GM23338 (cell line): ENCODE data around the gene METAP1D. TPM values are rescaled to one million over a fixed set of nuclear protein-coding genes. Genes with fewer than 3 reads are reported as not detected.

Source experiments
- ATAC-seq: fragments of 200-7000 bp; cut with Tn5 transposase; 3 replicates; pipeline ENCODE4 v1.9.1; 2020
- DNase-seq: peaks from one replicate; pipeline ENCODE4 v3.0.0-alpha.2; 2015; ENCODE audit warnings: low spot score
- H2AFZ ChIP-seq: fragments of 200-600 bp; sonication (generic); 2 replicates; pipeline ENCODE4 v1.8.0; 2016; ENCODE audit warnings: antibody characterized with exemption, mild to moderate bottlenecking, moderate library complexity
- H3F3A ChIP-seq: fragments of 200-600 bp; sonication (generic); replicated peaks from 2 replicates; pipeline ENCODE4 v1.8.0; 2017; ENCODE audit warnings: antibody characterized with exemption, mixed run types, low read depth
- H3K27ac ChIP-seq: fragments of 200-600 bp; sonication (generic); 2 replicates; pipeline ENCODE4 v1.6.1; 2016; ENCODE audit warnings: low read depth
- H3K27me3 ChIP-seq: fragments of 200-600 bp; sonication (generic); 2 replicates; pipeline ENCODE4 v1.8.0; 2016; ENCODE audit warnings: mild to moderate bottlenecking, mixed run types, moderate library complexity; ENCODE audit not compliant: insufficient read depth
- H3K36me3 ChIP-seq: fragments of 200-600 bp; sonication (generic); 2 replicates; pipeline ENCODE4 v1.8.0; 2016; ENCODE audit warnings: mild to moderate bottlenecking; ENCODE audit not compliant: insufficient read depth
- H3K4me1 ChIP-seq: fragments of 200-600 bp; sonication (generic); 2 replicates; pipeline ENCODE4 v1.8.0; 2016; ENCODE audit warnings: mild to moderate bottlenecking, moderate library complexity; ENCODE audit not compliant: insufficient read depth
- H3K4me2 ChIP-seq: fragments of 200-600 bp; sonication (generic); 2 replicates; pipeline ENCODE4 v1.7.1; 2017; ENCODE audit warnings: mixed run types
- H3K4me3 ChIP-seq: fragments of 200-600 bp; sonication (generic); 2 replicates; pipeline ENCODE4 v1.6.1; 2016; ENCODE audit warnings: mixed run types
- H3K79me2 ChIP-seq: fragments of 200-600 bp; sonication (generic); replicated peaks from 2 replicates; pipeline ENCODE4 v1.8.0; 2017; ENCODE audit warnings: mild to moderate bottlenecking; ENCODE audit not compliant: insufficient read depth
- H3K9me2 ChIP-seq: fragments of 200-600 bp; sonication (generic); 2 replicates; pipeline ENCODE4 v1.8.0; 2017; ENCODE audit not compliant: insufficient read depth
- H4K20me1 ChIP-seq: fragments of 200-600 bp; sonication (generic); replicated peaks from 2 replicates; pipeline ENCODE4 v1.8.0; 2017; ENCODE audit warnings: mild to moderate bottlenecking; ENCODE audit not compliant: insufficient read depth
- H3K27ac Mint-ChIP-seq: 2 replicates; pipeline ENCODE4 v1.8.0; 2020; ENCODE audit warnings: inconsistent platforms, mild to moderate bottlenecking, moderate library complexity, mixed read lengths
- H3K27me3 Mint-ChIP-seq: 3 replicates; pipeline ENCODE4 v1.8.0; 2022; ENCODE audit warnings: low read depth, mild to moderate bottlenecking, moderate library complexity, mixed read lengths, inconsistent platforms; ENCODE audit not compliant: insufficient read depth, poor library complexity
- H3K36me3 Mint-ChIP-seq: 3 replicates; pipeline ENCODE4 v1.8.0; 2021; ENCODE audit warnings: low read depth, mild to moderate bottlenecking, inconsistent platforms, moderate library complexity, mixed read lengths
- H3K4me1 Mint-ChIP-seq: 3 replicates; pipeline ENCODE4 v1.8.0; 2020; ENCODE audit warnings: mild to moderate bottlenecking, inconsistent platforms, mixed read lengths
- H3K4me3 Mint-ChIP-seq: 3 replicates; pipeline ENCODE4 v1.8.0; 2021; ENCODE audit warnings: moderate library complexity, mild to moderate bottlenecking, inconsistent platforms, mixed read lengths
- H3K9me3 Mint-ChIP-seq: 3 replicates; pipeline ENCODE4 v1.8.0; 2020; ENCODE audit warnings: moderate library complexity, mild to moderate bottlenecking, inconsistent platforms, mixed read lengths
- CREB1 ChIP-seq: fragments of 250-450 bp; sonication (Bioruptor Pico); IDR thresholded peaks from 2 replicates; pipeline ENCODE4 v1.5.0; 2020; ENCODE audit warnings: low read depth, mild to moderate bottlenecking, moderate library complexity
- EZH2 ChIP-seq: fragments of 200-600 bp; sonication (generic); IDR thresholded peaks from one replicate; pipeline ENCODE4 v1.8.0; 2017; ENCODE audit warnings: antibody characterized with exemption, mild to moderate bottlenecking, low read depth; ENCODE audit not compliant: unreplicated experiment
- EZH2phosphoT487 ChIP-seq: fragments of 200-600 bp; sonication (generic); IDR thresholded peaks from one replicate; pipeline ENCODE4 v1.8.1; 2018; ENCODE audit warnings: antibody characterized with exemption; ENCODE audit not compliant: unreplicated experiment
- JUNB ChIP-seq: IDR thresholded peaks from one replicate; pipeline ENCODE4 v1.6.1; 2016; ENCODE audit warnings: antibody characterized with exemption; ENCODE audit not compliant: unreplicated experiment
- NANOG ChIP-seq: IDR thresholded peaks from 2 replicates; pipeline ENCODE4 v1.6.1; 2016; ENCODE audit warnings: antibody characterized with exemption, borderline replicate concordance
- POLR2AphosphoS5 ChIP-seq: IDR thresholded peaks from 2 replicates; pipeline ENCODE4 v1.6.1; 2016; ENCODE audit warnings: antibody characterized with exemption, low read depth
- STAT1 ChIP-seq: IDR thresholded peaks from one replicate; pipeline ENCODE4 v1.6.1; 2016; ENCODE audit warnings: antibody characterized with exemption; ENCODE audit not compliant: unreplicated experiment
- ZNF114 ChIP-seq: fragments of 250-450 bp; sonication (Bioruptor Pico); IDR thresholded peaks from 2 replicates; pipeline ENCODE4 v1.5.0; 2020; ENCODE audit warnings: mild to moderate bottlenecking, moderate library complexity
- ZNF331 ChIP-seq: fragments of 250-450 bp; sonication (Bioruptor Pico); IDR thresholded peaks from 2 replicates; pipeline ENCODE4 v1.5.0; 2020; ENCODE audit warnings: low read depth, mild to moderate bottlenecking, moderate library complexity
- polyA plus RNA-seq: library from polyadenylated mRNA; unstranded; fragments of >200 nt; fragmentation: Nextera tagmentation; extraction: Ambion mirVana; gene quantifications from 2 replicates; pipeline ENCODE4 v1.2.1, GENCODE V29; 2016
- total RNA-seq: library from RNA; depleted of rRNA; stranded (reverse); fragments of >200 nt; shearing (Covaris generic); gene quantifications from 2 replicates; pipeline ENCODE4 v1.2.3, GENCODE V29; 2014
- TF ChIP-seq, protein P1 (sequence below): fragments of 250-450 bp; sonication (Bioruptor Pico); IDR thresholded peaks from 2 replicates; pipeline ENCODE4 v1.5.0; 2020; ENCODE audit warnings: mild to moderate bottlenecking, moderate library complexity
- TF ChIP-seq, protein P2 (sequence below): IDR thresholded peaks from one replicate; pipeline ENCODE4 v1.6.1; 2018; ENCODE audit warnings: antibody characterized with exemption; ENCODE audit not compliant: unreplicated experiment
- TF ChIP-seq, protein P3 (sequence below): IDR thresholded peaks from 2 replicates; pipeline ENCODE4 v1.6.1; 2016; ENCODE audit warnings: antibody characterized with exemption
- TF ChIP-seq, protein P4 (sequence below), 2 experiments: fragments of 200-600 bp in 1 of 2; sonication (generic) in 1 of 2; conservative IDR thresholded peaks; 2 replicates each; pipeline versions ENCODE4 v1.5.1 to v1.6.1; 2016 to 2017; ENCODE audit warnings: antibody characterized with exemption in 2 of 2, low read depth in 2 of 2, mild to moderate bottlenecking in 2 of 2, moderate library complexity in 1 of 2

The METAP1D gene
- total and polyA plus RNA-seq, 2 experiments from 2014 or later, result 12.8 to 15.5 TPM

DNA sequence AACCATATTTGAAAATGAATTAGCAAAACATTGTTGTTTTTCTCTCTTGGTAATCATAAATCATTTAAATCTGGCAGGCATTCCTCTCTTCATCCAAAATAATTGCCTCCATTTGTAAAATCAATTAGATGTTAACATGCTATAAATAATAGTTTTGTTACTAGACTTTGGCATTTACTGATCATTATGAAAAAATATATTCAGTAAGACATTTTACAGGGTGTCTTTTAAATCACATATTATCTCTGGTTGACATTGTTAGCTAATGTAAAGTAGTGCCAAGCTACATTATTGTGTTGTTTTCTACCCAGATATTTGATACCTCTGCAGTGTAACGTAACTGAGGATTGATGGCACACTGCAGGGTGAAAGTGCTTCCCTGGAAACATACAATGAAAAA lies 53.7 kb downstream of the METAP1D start:
- Histone ChIP-seq H3K4me1 (peaks cover 2% of the 10 kb centered on the region; the same call in 1 of the 2 replicates), H3K36me3 (no peaks in the 10 kb centered on the region), H3K4me2 (no peak overlapping the region), H3K79me2 (no peaks in the 10 kb centered on the region), H3K4me3 (no peak overlapping the region), H3K27me3 (no peaks in the 10 kb centered on the region), H3K9me2 (no peaks in the 10 kb centered on the region), H2AFZ (no peak overlapping the region), H4K20me1 (no peaks in the 10 kb centered on the region), H3K27ac (no peak overlapping the region), H3F3A (no peaks in the 10 kb centered on the region)
- Mint-ChIP-seq H3K27me3 (no peaks in the 10 kb centered on the region), H3K4me3 (no peak overlapping the region), H3K4me1 (peaks cover 7% of the 10 kb centered on the region; the same call in 2 of the 3 replicates), H3K27ac (no peak overlapping the region), H3K36me3 (no peaks in the 10 kb centered on the region), H3K9me3 (no peaks in the 10 kb centered on the region)
- DNase-seq (no peak), ATAC-seq (no peak)
- no peak for TF ChIP-seq EZH2
- TF ChIP-seq, protein P1, sequence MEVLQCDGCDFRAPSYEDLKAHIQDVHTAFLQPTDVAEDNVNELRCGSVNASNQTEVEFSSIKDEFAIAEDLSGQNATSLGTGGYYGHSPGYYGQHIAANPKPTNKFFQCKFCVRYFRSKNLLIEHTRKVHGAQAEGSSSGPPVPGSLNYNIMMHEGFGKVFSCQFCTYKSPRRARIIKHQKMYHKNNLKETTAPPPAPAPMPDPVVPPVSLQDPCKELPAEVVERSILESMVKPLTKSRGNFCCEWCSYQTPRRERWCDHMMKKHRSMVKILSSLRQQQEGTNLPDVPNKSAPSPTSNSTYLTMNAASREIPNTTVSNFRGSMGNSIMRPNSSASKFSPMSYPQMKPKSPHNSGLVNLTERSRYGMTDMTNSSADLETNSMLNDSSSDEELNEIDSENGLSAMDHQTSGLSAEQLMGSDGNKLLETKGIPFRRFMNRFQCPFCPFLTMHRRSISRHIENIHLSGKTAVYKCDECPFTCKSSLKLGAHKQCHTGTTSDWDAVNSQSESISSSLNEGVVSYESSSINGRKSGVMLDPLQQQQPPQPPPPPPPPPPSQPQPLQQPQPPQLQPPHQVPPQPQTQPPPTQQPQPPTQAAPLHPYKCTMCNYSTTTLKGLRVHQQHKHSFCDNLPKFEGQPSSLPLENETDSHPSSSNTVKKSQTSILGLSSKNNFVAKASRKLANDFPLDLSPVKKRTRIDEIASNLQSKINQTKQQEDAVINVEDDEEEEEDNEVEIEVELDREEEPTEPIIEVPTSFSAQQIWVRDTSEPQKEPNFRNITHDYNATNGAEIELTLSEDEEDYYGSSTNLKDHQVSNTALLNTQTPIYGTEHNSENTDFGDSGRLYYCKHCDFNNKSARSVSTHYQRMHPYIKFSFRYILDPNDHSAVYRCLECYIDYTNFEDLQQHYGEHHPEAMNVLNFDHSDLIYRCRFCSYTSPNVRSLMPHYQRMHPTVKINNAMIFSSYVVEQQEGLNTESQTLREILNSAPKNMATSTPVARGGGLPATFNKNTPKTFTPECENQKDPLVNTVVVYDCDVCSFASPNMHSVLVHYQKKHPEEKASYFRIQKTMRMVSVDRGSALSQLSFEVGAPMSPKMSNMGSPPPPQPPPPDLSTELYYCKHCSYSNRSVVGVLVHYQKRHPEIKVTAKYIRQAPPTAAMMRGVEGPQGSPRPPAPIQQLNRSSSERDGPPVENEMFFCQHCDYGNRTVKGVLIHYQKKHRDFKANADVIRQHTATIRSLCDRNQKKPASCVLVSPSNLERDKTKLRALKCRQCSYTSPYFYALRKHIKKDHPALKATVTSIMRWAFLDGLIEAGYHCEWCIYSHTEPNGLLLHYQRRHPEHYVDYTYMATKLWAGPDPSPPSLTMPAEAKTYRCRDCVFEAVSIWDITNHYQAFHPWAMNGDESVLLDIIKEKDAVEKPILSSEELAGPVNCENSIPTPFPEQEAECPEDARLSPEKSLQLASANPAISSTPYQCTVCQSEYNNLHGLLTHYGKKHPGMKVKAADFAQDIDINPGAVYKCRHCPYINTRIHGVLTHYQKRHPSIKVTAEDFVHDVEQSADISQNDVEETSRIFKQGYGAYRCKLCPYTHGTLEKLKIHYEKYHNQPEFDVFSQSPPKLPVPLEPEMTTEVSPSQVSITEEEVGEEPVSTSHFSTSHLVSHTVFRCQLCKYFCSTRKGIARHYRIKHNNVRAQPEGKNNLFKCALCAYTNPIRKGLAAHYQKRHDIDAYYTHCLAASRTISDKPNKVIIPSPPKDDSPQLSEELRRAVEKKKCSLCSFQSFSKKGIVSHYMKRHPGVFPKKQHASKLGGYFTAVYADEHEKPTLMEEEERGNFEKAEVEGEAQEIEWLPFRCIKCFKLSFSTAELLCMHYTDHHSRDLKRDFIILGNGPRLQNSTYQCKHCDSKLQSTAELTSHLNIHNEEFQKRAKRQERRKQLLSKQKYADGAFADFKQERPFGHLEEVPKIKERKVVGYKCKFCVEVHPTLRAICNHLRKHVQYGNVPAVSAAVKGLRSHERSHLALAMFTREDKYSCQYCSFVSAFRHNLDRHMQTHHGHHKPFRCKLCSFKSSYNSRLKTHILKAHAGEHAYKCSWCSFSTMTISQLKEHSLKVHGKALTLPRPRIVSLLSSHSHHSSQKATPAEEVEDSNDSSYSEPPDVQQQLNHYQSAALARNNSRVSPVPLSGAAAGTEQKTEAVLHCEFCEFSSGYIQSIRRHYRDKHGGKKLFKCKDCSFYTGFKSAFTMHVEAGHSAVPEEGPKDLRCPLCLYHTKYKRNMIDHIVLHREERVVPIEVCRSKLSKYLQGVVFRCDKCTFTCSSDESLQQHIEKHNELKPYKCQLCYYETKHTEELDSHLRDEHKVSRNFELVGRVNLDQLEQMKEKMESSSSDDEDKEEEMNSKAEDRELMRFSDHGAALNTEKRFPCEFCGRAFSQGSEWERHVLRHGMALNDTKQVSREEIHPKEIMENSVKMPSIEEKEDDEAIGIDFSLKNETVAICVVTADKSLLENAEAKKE (CRISPR knock-in tag), result no peak
- TF ChIP-seq, protein P2, sequence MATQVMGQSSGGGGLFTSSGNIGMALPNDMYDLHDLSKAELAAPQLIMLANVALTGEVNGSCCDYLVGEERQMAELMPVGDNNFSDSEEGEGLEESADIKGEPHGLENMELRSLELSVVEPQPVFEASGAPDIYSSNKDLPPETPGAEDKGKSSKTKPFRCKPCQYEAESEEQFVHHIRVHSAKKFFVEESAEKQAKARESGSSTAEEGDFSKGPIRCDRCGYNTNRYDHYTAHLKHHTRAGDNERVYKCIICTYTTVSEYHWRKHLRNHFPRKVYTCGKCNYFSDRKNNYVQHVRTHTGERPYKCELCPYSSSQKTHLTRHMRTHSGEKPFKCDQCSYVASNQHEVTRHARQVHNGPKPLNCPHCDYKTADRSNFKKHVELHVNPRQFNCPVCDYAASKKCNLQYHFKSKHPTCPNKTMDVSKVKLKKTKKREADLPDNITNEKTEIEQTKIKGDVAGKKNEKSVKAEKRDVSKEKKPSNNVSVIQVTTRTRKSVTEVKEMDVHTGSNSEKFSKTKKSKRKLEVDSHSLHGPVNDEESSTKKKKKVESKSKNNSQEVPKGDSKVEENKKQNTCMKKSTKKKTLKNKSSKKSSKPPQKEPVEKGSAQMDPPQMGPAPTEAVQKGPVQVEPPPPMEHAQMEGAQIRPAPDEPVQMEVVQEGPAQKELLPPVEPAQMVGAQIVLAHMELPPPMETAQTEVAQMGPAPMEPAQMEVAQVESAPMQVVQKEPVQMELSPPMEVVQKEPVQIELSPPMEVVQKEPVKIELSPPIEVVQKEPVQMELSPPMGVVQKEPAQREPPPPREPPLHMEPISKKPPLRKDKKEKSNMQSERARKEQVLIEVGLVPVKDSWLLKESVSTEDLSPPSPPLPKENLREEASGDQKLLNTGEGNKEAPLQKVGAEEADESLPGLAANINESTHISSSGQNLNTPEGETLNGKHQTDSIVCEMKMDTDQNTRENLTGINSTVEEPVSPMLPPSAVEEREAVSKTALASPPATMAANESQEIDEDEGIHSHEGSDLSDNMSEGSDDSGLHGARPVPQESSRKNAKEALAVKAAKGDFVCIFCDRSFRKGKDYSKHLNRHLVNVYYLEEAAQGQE, result no peak
- TF ChIP-seq ZNF331, result no peak
- no peak for TF ChIP-seq STAT1
- no peak for TF ChIP-seq POLR2AphosphoS5
- no peak for TF ChIP-seq JUNB
- no peak for TF ChIP-seq EZH2phosphoT487
- TF ChIP-seq, protein P3, sequence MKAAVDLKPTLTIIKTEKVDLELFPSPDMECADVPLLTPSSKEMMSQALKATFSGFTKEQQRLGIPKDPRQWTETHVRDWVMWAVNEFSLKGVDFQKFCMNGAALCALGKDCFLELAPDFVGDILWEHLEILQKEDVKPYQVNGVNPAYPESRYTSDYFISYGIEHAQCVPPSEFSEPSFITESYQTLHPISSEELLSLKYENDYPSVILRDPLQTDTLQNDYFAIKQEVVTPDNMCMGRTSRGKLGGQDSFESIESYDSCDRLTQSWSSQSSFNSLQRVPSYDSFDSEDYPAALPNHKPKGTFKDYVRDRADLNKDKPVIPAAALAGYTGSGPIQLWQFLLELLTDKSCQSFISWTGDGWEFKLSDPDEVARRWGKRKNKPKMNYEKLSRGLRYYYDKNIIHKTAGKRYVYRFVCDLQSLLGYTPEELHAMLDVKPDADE, result no peak
- TF ChIP-seq, protein P4, sequence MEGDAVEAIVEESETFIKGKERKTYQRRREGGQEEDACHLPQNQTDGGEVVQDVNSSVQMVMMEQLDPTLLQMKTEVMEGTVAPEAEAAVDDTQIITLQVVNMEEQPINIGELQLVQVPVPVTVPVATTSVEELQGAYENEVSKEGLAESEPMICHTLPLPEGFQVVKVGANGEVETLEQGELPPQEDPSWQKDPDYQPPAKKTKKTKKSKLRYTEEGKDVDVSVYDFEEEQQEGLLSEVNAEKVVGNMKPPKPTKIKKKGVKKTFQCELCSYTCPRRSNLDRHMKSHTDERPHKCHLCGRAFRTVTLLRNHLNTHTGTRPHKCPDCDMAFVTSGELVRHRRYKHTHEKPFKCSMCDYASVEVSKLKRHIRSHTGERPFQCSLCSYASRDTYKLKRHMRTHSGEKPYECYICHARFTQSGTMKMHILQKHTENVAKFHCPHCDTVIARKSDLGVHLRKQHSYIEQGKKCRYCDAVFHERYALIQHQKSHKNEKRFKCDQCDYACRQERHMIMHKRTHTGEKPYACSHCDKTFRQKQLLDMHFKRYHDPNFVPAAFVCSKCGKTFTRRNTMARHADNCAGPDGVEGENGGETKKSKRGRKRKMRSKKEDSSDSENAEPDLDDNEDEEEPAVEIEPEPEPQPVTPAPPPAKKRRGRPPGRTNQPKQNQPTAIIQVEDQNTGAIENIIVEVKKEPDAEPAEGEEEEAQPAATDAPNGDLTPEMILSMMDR (conservative IDR thresholded peaks at IDR 0.05; ENCODE audit: low read depth in 2 of 2), result no peak
- TF ChIP-seq NANOG, result no peak
- TF ChIP-seq CREB1 (CRISPR knock-in tag), result no peak
- TF ChIP-seq ZNF114 (CRISPR knock-in tag), result no peak
